ENCODE measurements around the gene IL1F10.

GRCh38 chr2:113034016-113034415, 33.8 kb upstream of the IL1F10 start:
- no peak for TF ChIP-seq EP300 (IDR thresholded peaks at IDR 0.05)
- TF ChIP-seq CTCF (IDR thresholded peaks at IDR 0.05), result no peak
- TF ChIP-seq POLR2A (IDR thresholded peaks at IDR 0.05; ENCODE audit: low read depth), result no peak

All from esophagus muscularis mucosa (tissue), 4 donors.